ENCODE results near the gene ZNF827.

Gene ZNF827

GRCh38 chr4:145812919-145813318, 125.7 kb downstream of the ZNF827 start:
- TF ChIP-seq CTCF (IDR thresholded peaks at IDR 0.05; ENCODE audit: low read depth, low read length) = no peak
- no peak for DNase-seq (ENCODE audit: extremely low read depth, low read depth)

- no peak for TF ChIP-seq CTCF (IDR thresholded peaks at IDR 0.05; ENCODE audit: low read depth, low read length)
- DNase-seq (ENCODE audit: extremely low read depth, low read depth) = no peak
Observed at GRCh38 chr4:145808848-145809512, 129.6 kb downstream of the ZNF827 start.

- peak; percentile 61 for DNase-seq (ENCODE audit: extremely low read depth, low read depth)
- TF ChIP-seq CTCF (IDR thresholded peaks at IDR 0.05; ENCODE audit: low read depth, low read length) = no peak
Observed at GRCh38 chr4:145808021-145808650, 130.5 kb downstream of the ZNF827 start.

GRCh38 chr4:145805490-145805889, 133.1 kb downstream of the ZNF827 start:
- no peak for TF ChIP-seq CTCF (IDR thresholded peaks at IDR 0.05; ENCODE audit: low read depth, low read length)
- no peak for DNase-seq (ENCODE audit: extremely low read depth, low read depth)

GRCh38 chr4:145804116-145804515, 134.5 kb downstream of the ZNF827 start:
- peak; percentile 91 for DNase-seq (ENCODE audit: extremely low read depth, low read depth)
- TF ChIP-seq CTCF (IDR thresholded peaks at IDR 0.05; ENCODE audit: low read depth, low read length) = no peak

GRCh38 chr4:145799223-145799622, 139.4 kb downstream of the ZNF827 start:
- no peak for DNase-seq (ENCODE audit: extremely low read depth, low read depth)
- TF ChIP-seq CTCF (IDR thresholded peaks at IDR 0.05; ENCODE audit: low read depth, low read length) = no peak

GRCh38 chr4:145797278-145797677, 141.3 kb downstream of the ZNF827 start:
- DNase-seq (ENCODE audit: extremely low read depth, low read depth) = no peak

More at GRCh38 chr4:145797278-145797677, 141.3 kb downstream of the ZNF827 start:
- TF ChIP-seq CTCF (IDR thresholded peaks at IDR 0.05; ENCODE audit: low read depth, low read length) = no peak
